HCT116 (cell line): Measurements from ENCODE around the gene DIS3L2.

Source experiments
- CEBPB ChIP-seq: IDR thresholded peaks from 2 replicates; pipeline ENCODE4 v1.6.1; 2012; ENCODE audit warnings: low read depth
- CTCF ChIP-seq, 3 experiments: fragments of 200-600 bp in 1 of 3; sonication (generic) in 1 of 3; IDR thresholded peaks in 2 of 3; conservative IDR thresholded peaks in 1 of 3; 2 replicates each; pipeline ENCODE4 v1.5.1; 2012 to 2017; ENCODE audit warnings: low read depth in 2 of 3, low read length in 2 of 3, antibody characterized with exemption in 1 of 3, borderline replicate concordance in 1 of 3, control low read depth in 1 of 3, mild to moderate bottlenecking in 1 of 3, mixed read lengths in 1 of 3, mixed run types in 1 of 3, moderate library complexity in 1 of 3; ENCODE audit not compliant: insufficient read depth in 1 of 3
- EGR1 ChIP-seq: IDR thresholded peaks from 2 replicates; pipeline ENCODE4 v1.6.1; 2012; ENCODE audit warnings: low read depth
- ELF1 ChIP-seq: IDR thresholded peaks from 2 replicates; pipeline ENCODE4 v1.6.1; 2012; ENCODE audit warnings: low read depth, borderline replicate concordance
- EZH2 ChIP-seq: fragments of 200-600 bp; sonication (generic); IDR thresholded peaks from 2 replicates; pipeline ENCODE4 v1.6.1; 2017; ENCODE audit warnings: antibody characterized with exemption, mixed run types
- JUND ChIP-seq: IDR thresholded peaks from 2 replicates; pipeline ENCODE4 v1.6.1; 2012
- POLR2A ChIP-seq: IDR thresholded peaks from 2 replicates; pipeline ENCODE4 v1.7.0; 2011; ENCODE audit warnings: borderline replicate concordance; ENCODE audit not compliant: insufficient read depth, insufficient read length; ENCODE audit errors: extremely low read depth
- POLR2AphosphoS5 ChIP-seq: IDR thresholded peaks from 2 replicates; pipeline ENCODE4 v1.6.1; 2011; ENCODE audit warnings: mild to moderate bottlenecking, low read depth, low read length, moderate library complexity
- RAD21 ChIP-seq: IDR thresholded peaks from 2 replicates; pipeline ENCODE4 v1.6.1; 2012; ENCODE audit warnings: low read depth, mild to moderate bottlenecking
- SP1 ChIP-seq: IDR thresholded peaks from 2 replicates; pipeline ENCODE4 v1.6.1; 2012; ENCODE audit warnings: low read depth
- YY1 ChIP-seq: IDR thresholded peaks from 2 replicates; pipeline ENCODE4 v1.6.1; 2011; ENCODE audit warnings: low read length, low read depth, moderate library complexity, mild to moderate bottlenecking; ENCODE audit not compliant: insufficient replicate concordance; ENCODE audit errors: extremely low read depth
- ZNF274 ChIP-seq: fragments of 200-500 bp; sonication (Bioruptor generic); IDR thresholded peaks from 2 replicates; pipeline ENCODE4 v1.6.1; 2014; ENCODE audit warnings: mild to moderate bottlenecking, low read depth, low read length, inconsistent platforms
- TF ChIP-seq, protein P1 (sequence below): IDR thresholded peaks from 2 replicates; pipeline ENCODE4 v1.6.1; 2012; ENCODE audit warnings: low read depth

DNA sequence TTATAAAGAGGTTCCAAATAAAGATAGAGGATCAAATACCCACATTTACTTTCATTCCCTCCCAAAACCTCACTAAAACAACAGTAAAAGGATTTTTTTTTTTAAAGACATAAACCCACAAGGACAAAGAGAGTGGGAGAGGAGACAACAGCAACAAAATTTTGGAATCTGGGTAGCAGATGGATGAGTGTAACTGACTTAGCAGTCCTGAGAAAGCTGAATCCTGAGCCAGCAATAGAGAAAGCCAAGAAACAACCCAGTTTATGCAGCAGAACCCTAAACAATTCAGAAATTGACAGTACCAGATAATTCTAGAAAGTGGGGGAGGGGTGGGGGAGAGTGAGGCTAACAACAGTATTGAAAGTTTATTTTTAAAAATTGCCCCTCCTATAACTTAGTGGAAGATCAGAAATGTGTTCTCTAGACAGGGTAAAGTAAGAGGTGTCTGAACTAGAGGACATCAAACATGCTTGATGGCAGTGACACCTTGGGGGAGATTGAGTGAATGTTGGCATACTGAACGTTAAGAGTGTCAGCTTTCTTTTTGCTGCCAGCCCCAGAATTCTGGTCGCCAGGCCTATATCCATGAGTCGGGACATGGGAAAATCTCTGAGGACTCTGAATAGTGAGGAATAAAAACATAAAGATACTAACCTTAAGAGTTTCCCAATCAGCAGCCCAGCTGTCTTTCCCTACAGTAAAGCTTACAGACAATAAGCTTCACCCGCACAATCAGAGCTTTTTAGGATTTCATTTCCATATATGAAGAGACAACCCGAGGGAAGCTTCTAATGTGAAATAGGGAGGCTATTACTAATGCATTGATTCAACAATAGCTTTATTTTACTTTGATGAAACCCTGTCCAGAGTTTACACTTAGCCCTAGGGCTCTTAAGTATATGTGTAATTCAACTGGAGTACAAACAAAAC is 289.0 kb downstream of the DIS3L2 start:
- TF ChIP-seq YY1 = no peak
- TF ChIP-seq ELF1 = no peak
- TF ChIP-seq CTCF (IDR thresholded peaks at IDR 0.05 in 2 of 3, conservative IDR thresholded peaks at IDR 0.05 in 1 of 3; ENCODE audit: borderline replicate concordance in 1 of 3, insufficient read depth in 1 of 3, low read depth in 2 of 3, low read length in 2 of 3) = no peak
- TF ChIP-seq CEBPB = no peak
- TF ChIP-seq SP1 = no peak
- no peak for TF ChIP-seq POLR2A
- no peak for TF ChIP-seq EGR1
- TF ChIP-seq JUND = no peak
- TF ChIP-seq POLR2AphosphoS5 = no peak
- TF ChIP-seq, protein P1, sequence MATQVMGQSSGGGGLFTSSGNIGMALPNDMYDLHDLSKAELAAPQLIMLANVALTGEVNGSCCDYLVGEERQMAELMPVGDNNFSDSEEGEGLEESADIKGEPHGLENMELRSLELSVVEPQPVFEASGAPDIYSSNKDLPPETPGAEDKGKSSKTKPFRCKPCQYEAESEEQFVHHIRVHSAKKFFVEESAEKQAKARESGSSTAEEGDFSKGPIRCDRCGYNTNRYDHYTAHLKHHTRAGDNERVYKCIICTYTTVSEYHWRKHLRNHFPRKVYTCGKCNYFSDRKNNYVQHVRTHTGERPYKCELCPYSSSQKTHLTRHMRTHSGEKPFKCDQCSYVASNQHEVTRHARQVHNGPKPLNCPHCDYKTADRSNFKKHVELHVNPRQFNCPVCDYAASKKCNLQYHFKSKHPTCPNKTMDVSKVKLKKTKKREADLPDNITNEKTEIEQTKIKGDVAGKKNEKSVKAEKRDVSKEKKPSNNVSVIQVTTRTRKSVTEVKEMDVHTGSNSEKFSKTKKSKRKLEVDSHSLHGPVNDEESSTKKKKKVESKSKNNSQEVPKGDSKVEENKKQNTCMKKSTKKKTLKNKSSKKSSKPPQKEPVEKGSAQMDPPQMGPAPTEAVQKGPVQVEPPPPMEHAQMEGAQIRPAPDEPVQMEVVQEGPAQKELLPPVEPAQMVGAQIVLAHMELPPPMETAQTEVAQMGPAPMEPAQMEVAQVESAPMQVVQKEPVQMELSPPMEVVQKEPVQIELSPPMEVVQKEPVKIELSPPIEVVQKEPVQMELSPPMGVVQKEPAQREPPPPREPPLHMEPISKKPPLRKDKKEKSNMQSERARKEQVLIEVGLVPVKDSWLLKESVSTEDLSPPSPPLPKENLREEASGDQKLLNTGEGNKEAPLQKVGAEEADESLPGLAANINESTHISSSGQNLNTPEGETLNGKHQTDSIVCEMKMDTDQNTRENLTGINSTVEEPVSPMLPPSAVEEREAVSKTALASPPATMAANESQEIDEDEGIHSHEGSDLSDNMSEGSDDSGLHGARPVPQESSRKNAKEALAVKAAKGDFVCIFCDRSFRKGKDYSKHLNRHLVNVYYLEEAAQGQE = no peak
- TF ChIP-seq RAD21 = no peak
- no peak for TF ChIP-seq EZH2
- TF ChIP-seq ZNF274 = no peak
